ENCODE measurements around the gene BTG1. TPM values are rescaled to one million over a fixed set of nuclear protein-coding genes. Genes with fewer than 3 reads are reported as not detected.
A peak's percentile ranks its signal among the peaks of the same experiment; 100 is the strongest.

BTG1 gene
- total and polyA plus RNA-seq, 2 experiments from 2014 or later, result 15.5 to 36.2 TPM

GRCh38 chr12:92114834-92115233 is 30.8 kb downstream of the BTG1 start:
- H3K9me3 Mint-ChIP-seq, result peaks cover 4% of the 10 kb centered on the region; the same call in 2 of the 3 replicates
- H3K36me3 Mint-ChIP-seq (ENCODE audit: low read depth), result peaks cover 12% of the 10 kb centered on the region; the same call in 2 of the 3 replicates
- Histone ChIP-seq H3F3A (replicated peaks; ENCODE audit: low read depth) (no peaks in the 10 kb centered on the region), H3K79me2 (replicated peaks; ENCODE audit: insufficient read depth) (peaks cover 30% of the 10 kb centered on the region), H3K27me3 (ENCODE audit: insufficient read depth) (no peaks in the 10 kb centered on the region), H3K4me3 (no peak overlapping the region), H2AFZ (no peak overlapping the region), H3K9me2 (ENCODE audit: insufficient read depth) (peaks cover 8% of the 10 kb centered on the region; the same call in 1 of the 2 replicates), H3K4me1 (ENCODE audit: insufficient read depth) (peaks cover 9% of the 10 kb centered on the region), H3K4me2 (no peak overlapping the region), H3K27ac (ENCODE audit: low read depth) (no peak overlapping the region), H3K36me3 (ENCODE audit: insufficient read depth) (no peaks in the 10 kb centered on the region), H4K20me1 (replicated peaks; ENCODE audit: insufficient read depth) (no peaks in the 10 kb centered on the region)
- peaks cover 21% of the 10 kb centered on the region; the same call in 2 of the 3 replicates for H3K4me1 Mint-ChIP-seq
- DNase-seq (ENCODE audit: low spot score), result no peak
- H3K27ac Mint-ChIP-seq, result no peak overlapping the region
- H3K27me3 Mint-ChIP-seq (ENCODE audit: insufficient read depth, low read depth, poor library complexity), result peaks cover 2% of the 10 kb centered on the region
- TF ChIP-seq JUNB (IDR thresholded peaks at IDR 0.05; ENCODE audit: unreplicated experiment) (no peak), STAT1 (IDR thresholded peaks at IDR 0.05; ENCODE audit: unreplicated experiment) (no peak), ZNF462 (CRISPR knock-in tag; IDR thresholded peaks at IDR 0.05) (no peak), ZNF114 (CRISPR knock-in tag; IDR thresholded peaks at IDR 0.05) (no peak), CREB1 (CRISPR knock-in tag; IDR thresholded peaks at IDR 0.05; ENCODE audit: low read depth) (no peak), ZNF331 (CRISPR knock-in tag; IDR thresholded peaks at IDR 0.05; ENCODE audit: low read depth) (no peak), EZH2phosphoT487 (IDR thresholded peaks at IDR 0.05; ENCODE audit: unreplicated experiment) (no peak)
- ATAC-seq, result no peak
- no peak overlapping the region for H3K4me3 Mint-ChIP-seq

GRCh38 chr12:92111256-92111655 is 34.4 kb downstream of the BTG1 start:
- Mint-ChIP-seq H3K4me1 (peaks cover 51% of the 10 kb centered on the region), H3K9me3 (no peaks in the 10 kb centered on the region), H3K27ac (peak overlapping the region; percentile 14; the same call in 1 of the 2 replicates), H3K4me3 (no peak overlapping the region), H3K27me3 (ENCODE audit: insufficient read depth, low read depth, poor library complexity) (peaks cover 2% of the 10 kb centered on the region), H3K36me3 (ENCODE audit: low read depth) (no peaks in the 10 kb centered on the region)
- Histone ChIP-seq H3K4me1 (ENCODE audit: insufficient read depth) (peaks cover 40% of the 10 kb centered on the region), H3K79me2 (replicated peaks; ENCODE audit: insufficient read depth) (peaks cover 17% of the 10 kb centered on the region), H2AFZ (no peak overlapping the region), H3K4me2 (no peak overlapping the region), H3K27ac (ENCODE audit: low read depth) (no peak overlapping the region), H3K4me3 (no peak overlapping the region), H3K27me3 (ENCODE audit: insufficient read depth) (no peaks in the 10 kb centered on the region), H3K36me3 (ENCODE audit: insufficient read depth) (no peaks in the 10 kb centered on the region), H3F3A (replicated peaks; ENCODE audit: low read depth) (no peaks in the 10 kb centered on the region), H3K9me2 (ENCODE audit: insufficient read depth) (no peaks in the 10 kb centered on the region), H4K20me1 (replicated peaks; ENCODE audit: insufficient read depth) (no peaks in the 10 kb centered on the region)
- DNase-seq (ENCODE audit: low spot score), result no peak
- no peak for ATAC-seq
- TF ChIP-seq CTCF (conservative IDR thresholded peaks at IDR 0.05; ENCODE audit: low read depth in 2 of 2), result no peak
- no peak for TF ChIP-seq EZH2phosphoT487 (IDR thresholded peaks at IDR 0.05; ENCODE audit: unreplicated experiment)
- no peak for TF ChIP-seq ZNF114 (CRISPR knock-in tag; IDR thresholded peaks at IDR 0.05)
- TF ChIP-seq POLR2AphosphoS5 (IDR thresholded peaks at IDR 0.05; ENCODE audit: low read depth), result no peak
- no peak for TF ChIP-seq EZH2 (IDR thresholded peaks at IDR 0.05; ENCODE audit: low read depth, unreplicated experiment)
- TF ChIP-seq CREB1 (CRISPR knock-in tag; IDR thresholded peaks at IDR 0.05; ENCODE audit: low read depth), result no peak
- TF ChIP-seq ETS1 (IDR thresholded peaks at IDR 0.05), result no peak
- no peak for TF ChIP-seq ZNF331 (CRISPR knock-in tag; IDR thresholded peaks at IDR 0.05; ENCODE audit: low read depth)
- no peak for TF ChIP-seq NANOG (IDR thresholded peaks at IDR 0.05; ENCODE audit: borderline replicate concordance)

All from GM23338 (cell line).